A673 (cell line): ENCODE results near the gene EVI5L. TPM values are rescaled to one million over a fixed set of nuclear protein-coding genes. Genes with fewer than 3 reads are reported as not detected.

ENCODE experiments used
- BruUV-seq: library from RNA; stranded (reverse); fragments of 400-500 nt; replicated peaks from 2 replicates; lab custom pipeline; 2021; lab: Mats Ljungman, UMichigan
- CTCF ChIA-PET: fragments of 300-600 bp; sonication (Branson Sonifier 250); formaldehyde crosslinking; loops from one replicate; lab custom pipeline; 2022; ENCODE audit warnings: antibody characterized with exemption; lab: Charles Lee
- POLR2A ChIA-PET: fragments of 300-600 bp; sonication (Branson Sonifier 250); formaldehyde crosslinking; loops from one replicate; lab custom pipeline; 2022; ENCODE audit warnings: antibody characterized with exemption; ENCODE audit not compliant: low non-redundant PET; lab: Charles Lee
- DNase-seq: peaks from one replicate; pipeline ENCODE4 v3.0.0-alpha.2; 2015; ENCODE audit warnings: low spot score
- H3K27ac ChIP-seq: fragments of 200-600 bp; sonication (generic); 2 replicates; pipeline ENCODE4 v1.5.1; 2016; ENCODE audit warnings: mixed run types, low read depth, mild to moderate bottlenecking, mixed read lengths, antibody characterized with exemption, low read length; ENCODE audit not compliant: poor library complexity, severe bottlenecking
- H3K27me3 ChIP-seq: fragments of 200-600 bp; sonication (generic); replicated peaks from 2 replicates; pipeline ENCODE4 v1.6.1; 2017; ENCODE audit warnings: mixed run types, low read depth, mild to moderate bottlenecking, mixed read lengths, antibody characterized with exemption, low read length; ENCODE audit not compliant: insufficient read depth, poor library complexity
- H3K36me3 ChIP-seq: fragments of 200-600 bp; sonication (generic); 2 replicates; pipeline ENCODE4 v1.6.1; 2016; ENCODE audit warnings: mixed run types, mild to moderate bottlenecking, mixed read lengths, antibody characterized with exemption, low read length; ENCODE audit not compliant: insufficient read depth, poor library complexity, severe bottlenecking
- H3K4me1 ChIP-seq: fragments of 200-600 bp; sonication (generic); 2 replicates; pipeline ENCODE4 v1.6.1; 2017; ENCODE audit warnings: mixed run types, mild to moderate bottlenecking, mixed read lengths, antibody characterized with exemption, low read length; ENCODE audit not compliant: insufficient read depth, poor library complexity, severe bottlenecking
- H3K4me3 ChIP-seq: fragments of 200-600 bp; sonication (generic); 2 replicates; pipeline ENCODE4 v1.5.1; 2016; ENCODE audit warnings: low read depth, mixed run types, mild to moderate bottlenecking, mixed read lengths, low read length; ENCODE audit not compliant: poor library complexity, severe bottlenecking
- H3K9me3 ChIP-seq: fragments of 200-600 bp; sonication (generic); 2 replicates; pipeline ENCODE4 v1.6.1; 2016; ENCODE audit warnings: mixed run types, low read depth, mild to moderate bottlenecking, mixed read lengths, antibody characterized with exemption, low read length; ENCODE audit not compliant: poor library complexity, severe bottlenecking
- EZH2 ChIP-seq: fragments of 200-600 bp; sonication (generic); IDR thresholded peaks from 2 replicates; pipeline ENCODE4 v1.6.1; 2017; ENCODE audit warnings: borderline replicate concordance, low read depth, mild to moderate bottlenecking, mixed read lengths, antibody characterized with exemption, low read length; ENCODE audit not compliant: poor library complexity, severe bottlenecking
- intact Hi-C: fragments of 100-400 bp; cut with micrococcal nuclease; formaldehyde crosslinking; loops from one replicate; pipeline ENCODE4 v1.10.0; 2022; ENCODE audit not compliant: unreplicated experiment
- total RNA-seq: library from RNA; stranded (reverse); gene quantifications from 2 replicates; pipeline ENCODE4 v1.2.3, GENCODE V29; 2021
- TF ChIP-seq, protein P1 (sequence below): fragments of 300-800, 200-600 bp; sonication (generic); conservative IDR thresholded peaks from 2 replicates; pipeline ENCODE4 v1.5.1; 2017; ENCODE audit warnings: low read depth, mild to moderate bottlenecking, antibody characterized with exemption, low read length, moderate library complexity, mixed read lengths

Gene EVI5L
- total RNA-seq, 1 experiment from 2014 or later, result 4.8 TPM

GRCh38 chr19:7862413-7862951, 32.5 kb downstream of the EVI5L start:
- no peaks in the 10 kb centered on the region for H3K27me3 ChIP-seq
- H3K4me1 ChIP-seq, result no peaks in the 10 kb centered on the region
- peak; percentile 41 for DNase-seq
- no peaks in the 10 kb centered on the region for H3K9me3 ChIP-seq
- H3K36me3 ChIP-seq, result no peaks in the 10 kb centered on the region
- no peak overlapping the region for H3K27ac ChIP-seq
- ChIA-PET CTCF (no interaction called here), POLR2A (interaction anchor here (0.6 kb wide), 1 partner anchor 485 kb away, joined by 4 read pairs; no protein-coding TSS in a partner anchor)
- H3K4me3 ChIP-seq, result no peak overlapping the region
- intact Hi-C loops, result no loop called here
- BruUV-seq, result no TSS peak
- no peak for TF ChIP-seq EZH2
- TF ChIP-seq, protein P1, sequence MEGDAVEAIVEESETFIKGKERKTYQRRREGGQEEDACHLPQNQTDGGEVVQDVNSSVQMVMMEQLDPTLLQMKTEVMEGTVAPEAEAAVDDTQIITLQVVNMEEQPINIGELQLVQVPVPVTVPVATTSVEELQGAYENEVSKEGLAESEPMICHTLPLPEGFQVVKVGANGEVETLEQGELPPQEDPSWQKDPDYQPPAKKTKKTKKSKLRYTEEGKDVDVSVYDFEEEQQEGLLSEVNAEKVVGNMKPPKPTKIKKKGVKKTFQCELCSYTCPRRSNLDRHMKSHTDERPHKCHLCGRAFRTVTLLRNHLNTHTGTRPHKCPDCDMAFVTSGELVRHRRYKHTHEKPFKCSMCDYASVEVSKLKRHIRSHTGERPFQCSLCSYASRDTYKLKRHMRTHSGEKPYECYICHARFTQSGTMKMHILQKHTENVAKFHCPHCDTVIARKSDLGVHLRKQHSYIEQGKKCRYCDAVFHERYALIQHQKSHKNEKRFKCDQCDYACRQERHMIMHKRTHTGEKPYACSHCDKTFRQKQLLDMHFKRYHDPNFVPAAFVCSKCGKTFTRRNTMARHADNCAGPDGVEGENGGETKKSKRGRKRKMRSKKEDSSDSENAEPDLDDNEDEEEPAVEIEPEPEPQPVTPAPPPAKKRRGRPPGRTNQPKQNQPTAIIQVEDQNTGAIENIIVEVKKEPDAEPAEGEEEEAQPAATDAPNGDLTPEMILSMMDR, result no peak

GRCh38 chr19:7863157-7863970, 33.3 kb downstream of the EVI5L start:
- POLR2A ChIA-PET, result interaction anchor here (0.6 kb wide), 1 partner anchor 486 kb away, joined by 4 read pairs; no protein-coding TSS in a partner anchor

DNA sequence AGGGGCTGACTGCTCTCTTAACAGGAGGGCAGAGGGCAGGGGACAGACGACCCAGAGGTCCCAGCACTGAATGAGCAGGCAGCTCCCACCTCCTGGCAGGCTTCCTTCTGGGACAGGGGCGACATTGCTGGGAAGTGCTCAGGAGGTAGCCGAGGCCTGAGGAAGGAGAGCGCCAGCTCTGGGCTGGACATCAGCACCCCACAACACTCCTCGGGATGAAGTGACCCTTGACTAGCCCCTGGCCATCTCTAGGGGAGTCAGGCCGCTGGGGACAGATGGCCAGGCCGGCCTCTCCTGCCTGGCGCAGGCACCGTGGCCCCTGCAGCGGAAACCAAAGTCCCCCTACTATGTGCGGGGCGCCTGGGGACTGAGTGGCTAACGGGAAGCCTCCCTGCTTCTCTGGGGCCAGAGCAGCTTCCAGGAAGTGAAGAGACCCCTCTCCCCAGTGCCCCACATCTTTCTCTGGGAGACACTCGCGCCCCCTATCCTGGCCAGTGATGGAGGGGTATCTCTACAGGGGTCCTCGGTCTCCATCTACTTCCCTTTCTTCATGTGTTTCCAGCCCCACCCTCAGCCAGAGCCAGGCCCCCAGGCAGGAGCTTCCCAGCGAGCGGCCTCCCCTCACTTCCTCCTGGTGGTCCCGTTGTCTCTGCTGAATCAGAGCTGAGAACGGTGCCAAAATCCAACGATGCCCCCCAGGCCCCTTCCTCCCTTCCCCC, 34.1 kb downstream of the EVI5L start:
- POLR2A ChIA-PET, result no interaction called here
- Histone ChIP-seq H3K27ac (no peak overlapping the region), H3K4me3 (no peak overlapping the region), H3K4me1 (peaks cover 9% of the 10 kb centered on the region), H3K27me3 (no peaks in the 10 kb centered on the region), H3K36me3 (no peaks in the 10 kb centered on the region), H3K9me3 (no peaks in the 10 kb centered on the region)
- DNase-seq, result no peak
- TF ChIP-seq, protein P1, result no peak
- no peak for TF ChIP-seq EZH2
- BruUV-seq, result no TSS peak
- intact Hi-C loops, result no loop called here
- CTCF ChIA-PET, result no interaction called here

More at GRCh38 chr19:7863157-7863970, 33.3 kb downstream of the EVI5L start:
- no TSS peak for BruUV-seq
- H3K4me3 ChIP-seq, result no peak overlapping the region
- peaks cover 3% of the 10 kb centered on the region for H3K4me1 ChIP-seq
- CTCF ChIA-PET, result no interaction called here
- no peaks in the 10 kb centered on the region for H3K36me3 ChIP-seq
- intact Hi-C loops, result no loop called here
- H3K9me3 ChIP-seq, result no peaks in the 10 kb centered on the region
- no peak for DNase-seq
- no peak overlapping the region for H3K27ac ChIP-seq
- H3K27me3 ChIP-seq, result no peaks in the 10 kb centered on the region
- no peak for TF ChIP-seq EZH2
- TF ChIP-seq, protein P1, result no peak
